HEK293 (cell line): ENCODE results near the gene SURF2.

Source experiments
- CTCF ChIA-PET: fragments of 350-600 bp; formaldehyde crosslinking; extraction: SDS; loops from one replicate; lab custom pipeline; 2021; ENCODE audit warnings: antibody characterized with exemption; lab: Yijun Ruan, JAX
- POLR2A ChIA-PET: fragments of 300-600 bp; formaldehyde crosslinking; extraction: SDS; loops from one replicate; lab custom pipeline; 2020; ENCODE audit warnings: antibody characterized with exemption, inconsistent platforms; lab: Yijun Ruan, JAX
- H3K27ac ChIP-seq: fragments of 200-500 bp; sonication (Bioruptor generic); 2 replicates; pipeline ENCODE4 v1.5.1; 2014; ENCODE audit warnings: low read depth, low read length, control low read depth, inconsistent platforms; ENCODE audit errors: extremely low read depth
- H3K36me3 ChIP-seq, 2 experiments: fragments of 200-500 bp in 1 of 2; sonication (Bioruptor generic) in 1 of 2; 1 replicate in 1 of 2; 2 replicates in 1 of 2; pipeline ENCODE4 v1.5.1; 2014 to 2017; ENCODE audit warnings: inconsistent platforms in 2 of 2, low read length in 2 of 2; ENCODE audit not compliant: control insufficient read depth in 2 of 2, insufficient read depth in 1 of 2
- H3K4me1 ChIP-seq: fragments of 200-500 bp; sonication (Bioruptor generic); 2 replicates; pipeline ENCODE4 v1.5.1; 2014; ENCODE audit warnings: mild to moderate bottlenecking, low read length, inconsistent platforms; ENCODE audit not compliant: control insufficient read depth, insufficient read depth
- H3K4me3 ChIP-seq: 2 replicates; pipeline ENCODE4 v1.5.1; 2011; ENCODE audit warnings: low read depth, mild to moderate bottlenecking, control low read depth, low read length, moderate library complexity
- H3K9me3 ChIP-seq: fragments of 200-500 bp; sonication (Bioruptor generic); 2 replicates; pipeline ENCODE4 v1.5.1; 2014; ENCODE audit warnings: low read depth, low read length, inconsistent platforms; ENCODE audit not compliant: control insufficient read depth, insufficient read depth
- BCL11A ChIP-seq: fragments of 450-650 bp; formaldehyde crosslinking; IDR thresholded peaks from 2 replicates; pipeline ENCODE4 v1.5.1; 2016; ENCODE audit warnings: low read depth, missing biosample characterization, missing genetic modification characterization
- GLIS1 ChIP-seq: fragments of 450-650 bp; formaldehyde crosslinking; IDR thresholded peaks from 2 replicates; pipeline ENCODE4 v1.5.1; 2016; ENCODE audit warnings: missing biosample characterization, missing genetic modification characterization
- MZF1 ChIP-seq: fragments of 450-650 bp; formaldehyde crosslinking; IDR thresholded peaks from 2 replicates; pipeline ENCODE4 v1.5.1; 2017; ENCODE audit warnings: missing biosample characterization, missing genetic modification characterization, borderline replicate concordance
- ZBTB48 ChIP-seq: fragments of 450-650 bp; formaldehyde crosslinking; IDR thresholded peaks from 2 replicates; pipeline ENCODE4 v1.5.1; 2016; ENCODE audit warnings: missing biosample characterization, missing genetic modification characterization
- ZFP69B ChIP-seq: fragments of 450-650 bp; formaldehyde crosslinking; IDR thresholded peaks from 2 replicates; pipeline ENCODE4 v1.5.1; 2016; ENCODE audit warnings: missing biosample characterization, missing genetic modification characterization
- ZNF138 ChIP-seq: fragments of 450-650 bp; formaldehyde crosslinking; IDR thresholded peaks from 2 replicates; pipeline ENCODE4 v1.5.1; 2016; ENCODE audit warnings: missing biosample characterization, missing genetic modification characterization, borderline replicate concordance
- ZNF23 ChIP-seq: fragments of 450-650 bp; formaldehyde crosslinking; IDR thresholded peaks from 2 replicates; pipeline ENCODE4 v1.5.1; 2016; ENCODE audit warnings: missing biosample characterization, missing genetic modification characterization, borderline replicate concordance
- ZNF280D ChIP-seq: fragments of 450-650 bp; formaldehyde crosslinking; IDR thresholded peaks from 2 replicates; pipeline ENCODE4 v1.5.1; 2016; ENCODE audit warnings: missing biosample characterization, missing genetic modification characterization
- ZNF362 ChIP-seq: fragments of 450-650 bp; formaldehyde crosslinking; IDR thresholded peaks from 2 replicates; pipeline ENCODE4 v1.5.1; 2016; ENCODE audit warnings: missing biosample characterization, missing genetic modification characterization
- ZNF366 ChIP-seq: fragments of 450-650 bp; formaldehyde crosslinking; conservative IDR thresholded peaks from 2 replicates; pipeline ENCODE4 v1.5.1; 2016; ENCODE audit warnings: missing biosample characterization, missing genetic modification characterization
- ZNF398 ChIP-seq: fragments of 450-650 bp; formaldehyde crosslinking; IDR thresholded peaks from 2 replicates; pipeline ENCODE4 v1.5.1; 2017; ENCODE audit warnings: missing biosample characterization, missing genetic modification characterization
- ZNF513 ChIP-seq: fragments of 450-650 bp; IDR thresholded peaks from 2 replicates; pipeline ENCODE4 v1.5.1; 2018; ENCODE audit warnings: missing biosample characterization, missing genetic modification characterization
- ZNF558 ChIP-seq: fragments of 450-650 bp; formaldehyde crosslinking; IDR thresholded peaks from 2 replicates; pipeline ENCODE4 v1.5.1; 2016; ENCODE audit warnings: missing biosample characterization, missing genetic modification characterization
- ZNF560 ChIP-seq: fragments of 450-650 bp; formaldehyde crosslinking; IDR thresholded peaks from 2 replicates; pipeline ENCODE4 v1.5.1; 2017; ENCODE audit warnings: missing biosample characterization, missing genetic modification characterization, borderline replicate concordance
- ZNF768 ChIP-seq: fragments of 450-650 bp; formaldehyde crosslinking; IDR thresholded peaks from 2 replicates; pipeline ENCODE4 v1.5.1; 2018; ENCODE audit warnings: missing biosample characterization, mild to moderate bottlenecking, missing genetic modification characterization
- ZNF792 ChIP-seq: fragments of 450-650 bp; formaldehyde crosslinking; IDR thresholded peaks from 2 replicates; pipeline ENCODE4 v1.5.1; 2016; ENCODE audit warnings: missing biosample characterization, missing genetic modification characterization
- ZNF837 ChIP-seq: fragments of 450-650 bp; formaldehyde crosslinking; IDR thresholded peaks from 2 replicates; pipeline ENCODE4 v1.5.1; 2016; ENCODE audit warnings: missing biosample characterization, missing genetic modification characterization
- TF ChIP-seq, protein P1 (sequence below): fragments of 450-650 bp; formaldehyde crosslinking; IDR thresholded peaks from 2 replicates; pipeline ENCODE4 v1.5.1; 2016; ENCODE audit warnings: missing biosample characterization, missing genetic modification characterization

SURF2 gene

GRCh38 chr9:133346021-133346785 lies 10.1 kb upstream of the SURF2 start:
- no peak overlapping the region; the same call in 1 of the 2 replicates for H3K27ac ChIP-seq
- ChIA-PET CTCF (interaction anchor here (1.2 to 2.1 kb wide), 2 partner anchors 16 to 57 kb away, joined by 5 to 12 read pairs; no protein-coding TSS in a partner anchor), POLR2A (interaction anchor here (0.6 to 6.0 kb wide), 6 partner anchors 11 to 316 kb away, joined by 3 to 89 read pairs (median 4); partner anchors contain the start of genes CACFD1, GTF3C5, SURF1 and SURF2)
- TF ChIP-seq ZNF513 (tag by site-specific recombination) (peak; percentile 37; the same call in 1 of the 2 replicates), ZNF23 (tag by site-specific recombination) (no peak), ZNF362 (tag by site-specific recombination) (no peak), ZNF280D (tag by site-specific recombination) (no peak), BCL11A (no peak)
- TF ChIP-seq, protein P1, sequence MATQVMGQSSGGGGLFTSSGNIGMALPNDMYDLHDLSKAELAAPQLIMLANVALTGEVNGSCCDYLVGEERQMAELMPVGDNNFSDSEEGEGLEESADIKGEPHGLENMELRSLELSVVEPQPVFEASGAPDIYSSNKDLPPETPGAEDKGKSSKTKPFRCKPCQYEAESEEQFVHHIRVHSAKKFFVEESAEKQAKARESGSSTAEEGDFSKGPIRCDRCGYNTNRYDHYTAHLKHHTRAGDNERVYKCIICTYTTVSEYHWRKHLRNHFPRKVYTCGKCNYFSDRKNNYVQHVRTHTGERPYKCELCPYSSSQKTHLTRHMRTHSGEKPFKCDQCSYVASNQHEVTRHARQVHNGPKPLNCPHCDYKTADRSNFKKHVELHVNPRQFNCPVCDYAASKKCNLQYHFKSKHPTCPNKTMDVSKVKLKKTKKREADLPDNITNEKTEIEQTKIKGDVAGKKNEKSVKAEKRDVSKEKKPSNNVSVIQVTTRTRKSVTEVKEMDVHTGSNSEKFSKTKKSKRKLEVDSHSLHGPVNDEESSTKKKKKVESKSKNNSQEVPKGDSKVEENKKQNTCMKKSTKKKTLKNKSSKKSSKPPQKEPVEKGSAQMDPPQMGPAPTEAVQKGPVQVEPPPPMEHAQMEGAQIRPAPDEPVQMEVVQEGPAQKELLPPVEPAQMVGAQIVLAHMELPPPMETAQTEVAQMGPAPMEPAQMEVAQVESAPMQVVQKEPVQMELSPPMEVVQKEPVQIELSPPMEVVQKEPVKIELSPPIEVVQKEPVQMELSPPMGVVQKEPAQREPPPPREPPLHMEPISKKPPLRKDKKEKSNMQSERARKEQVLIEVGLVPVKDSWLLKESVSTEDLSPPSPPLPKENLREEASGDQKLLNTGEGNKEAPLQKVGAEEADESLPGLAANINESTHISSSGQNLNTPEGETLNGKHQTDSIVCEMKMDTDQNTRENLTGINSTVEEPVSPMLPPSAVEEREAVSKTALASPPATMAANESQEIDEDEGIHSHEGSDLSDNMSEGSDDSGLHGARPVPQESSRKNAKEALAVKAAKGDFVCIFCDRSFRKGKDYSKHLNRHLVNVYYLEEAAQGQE (tag by site-specific recombination), result no peak
- peaks cover 9 to 82% of the 10 kb centered on the region in 2 experiments for H3K36me3 ChIP-seq
- no peaks in the 10 kb centered on the region for H3K9me3 ChIP-seq
- H3K4me1 ChIP-seq, result no peaks in the 10 kb centered on the region
- H3K4me3 ChIP-seq, result peak overlapping the region; percentile 91

DNA sequence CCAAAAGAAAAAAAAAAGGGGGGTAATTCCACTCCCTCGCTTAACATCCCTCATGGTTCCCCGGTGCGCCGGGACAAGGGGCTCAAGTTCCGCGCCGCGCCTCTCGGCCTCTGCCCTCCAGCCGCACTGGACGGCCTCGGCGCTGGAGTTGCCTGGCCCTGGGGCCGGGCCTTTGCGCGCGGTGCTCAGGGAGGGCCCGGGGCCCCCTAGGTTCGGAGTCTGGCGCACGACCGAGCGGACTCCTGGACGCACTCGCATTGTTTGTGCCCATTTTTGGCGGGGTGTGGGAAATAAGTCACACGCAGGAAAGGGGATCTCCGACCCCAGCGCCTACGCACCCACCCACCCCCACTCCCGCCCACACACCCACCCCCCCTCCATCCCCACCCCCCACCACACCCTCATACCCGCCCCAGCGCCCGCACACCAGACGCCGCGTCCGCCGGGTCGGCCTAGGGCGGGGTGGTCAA lies 8.8 kb upstream of the SURF2 start:
- CTCF ChIA-PET, result interaction anchor here (0.6 to 1.3 kb wide), 3 partner anchors 68 to 198 kb away, joined by 3 to 5 read pairs (median 4); no protein-coding TSS in a partner anchor
- TF ChIP-seq ZNF792 (no peak), ZNF138 (tag by site-specific recombination) (no peak), ZNF768 (tag by site-specific recombination) (no peak), ZNF560 (tag by site-specific recombination) (no peak), ZFP69B (tag by site-specific recombination) (no peak), ZNF398 (tag by site-specific recombination) (peak; percentile 72; the same call in 1 of the 2 replicates), GLIS1 (tag by site-specific recombination) (peak; percentile 0; the same call in 1 of the 2 replicates), ZNF366 (tag by site-specific recombination) (no peak), ZNF558 (no peak), ZNF837 (tag by site-specific recombination) (no peak), MZF1 (tag by site-specific recombination) (no peak), ZBTB48 (no peak)

More for the DNA sequence above, 8.8 kb upstream of the SURF2 start:
- Histone ChIP-seq H3K36me3 (peaks cover 14 to 82% of the 10 kb centered on the region in 2 experiments), H3K27ac (peak overlapping the region; percentile 100), H3K4me1 (no peaks in the 10 kb centered on the region), H3K9me3 (no peaks in the 10 kb centered on the region), H3K4me3 (peak overlapping the region; percentile 91)
- POLR2A ChIA-PET, result interaction anchor here (0.5 to 6.0 kb wide), 38 partner anchors 8 to 440 kb away, joined by 3 to 89 read pairs (median 5); partner anchors contain the start of genes CACFD1, GTF3C5, SLC2A6 and STKLD1
